Muscle of arm (tissue), 12 donors: ENCODE data around the gene ATP6V1A. TPM values are rescaled to one million over a fixed set of nuclear protein-coding genes. Genes with fewer than 3 reads are reported as not detected.
"Not testable (repeated sequence)": the region's sequence is repeated elsewhere in the genome, so short reads cannot be mapped to it uniquely, and the experiment has no call there.

Source experiments
- DNase-seq: peaks from one replicate; pipeline ENCODE4 v3.0.0-alpha.2; 2013
- polyA plus RNA-seq, 12 donors: library from polyadenylated mRNA; unstranded; fragments of 120-200 nt; gene quantifications; one replicate each; pipeline ENCODE4 v1.2.1, GENCODE V29; 2013; ENCODE audit not compliant: insufficient read length in 12 of 12

The ATP6V1A gene
- polyA plus RNA-seq, 12 donors = 14.1 to 38.6 (median 19.6) TPM; not detected in 1

GRCh38 chr3:113805249-113805648 is 58.4 kb downstream of the ATP6V1A start:
- no peak for DNase-seq

- no peak for DNase-seq
Observed at GRCh38 chr3:113812854-113813253, 66.0 kb downstream of the ATP6V1A start.

- DNase-seq = no peak
Observed at GRCh38 chr3:113819866-113820265, 73.0 kb downstream of the ATP6V1A start.

GRCh38 chr3:113825090-113825489 is 78.3 kb downstream of the ATP6V1A start:
- no peak for DNase-seq

DNA sequence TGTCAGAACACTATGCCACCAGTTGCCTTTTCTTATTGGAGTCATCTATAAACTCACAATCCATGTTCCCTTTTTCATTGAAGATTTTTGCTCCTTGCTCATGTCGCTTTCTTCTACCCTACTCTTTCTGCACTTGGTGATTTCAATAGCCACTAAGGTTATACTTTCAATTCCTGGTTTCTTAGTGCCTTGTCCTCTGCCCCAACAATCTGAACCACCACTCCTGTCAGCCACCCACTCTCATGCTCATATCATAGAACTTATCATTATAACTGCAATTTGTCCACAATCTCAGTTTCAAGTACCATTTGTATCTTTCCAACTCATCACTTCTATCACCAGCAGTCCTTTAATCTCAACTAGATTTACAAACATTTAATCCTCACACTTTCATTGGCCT is 81.8 kb downstream of the ATP6V1A start:
- DNase-seq = no peak

- DNase-seq = no peak
Observed at GRCh38 chr3:113829576-113830354, 82.9 kb downstream of the ATP6V1A start.

DNA sequence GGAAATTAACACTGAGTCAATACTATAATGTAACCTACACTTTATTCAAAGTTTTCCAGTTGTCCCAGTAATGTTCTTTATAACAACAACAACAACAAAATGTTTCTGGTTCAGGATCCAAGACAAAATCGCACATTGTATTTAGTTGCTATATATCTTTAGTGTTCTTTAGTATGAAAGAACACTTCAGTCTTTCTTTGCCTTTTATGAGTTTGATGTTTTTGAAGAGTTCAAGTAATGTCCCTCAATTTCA is 84.2 kb downstream of the ATP6V1A start:
- no peak for DNase-seq

DNA sequence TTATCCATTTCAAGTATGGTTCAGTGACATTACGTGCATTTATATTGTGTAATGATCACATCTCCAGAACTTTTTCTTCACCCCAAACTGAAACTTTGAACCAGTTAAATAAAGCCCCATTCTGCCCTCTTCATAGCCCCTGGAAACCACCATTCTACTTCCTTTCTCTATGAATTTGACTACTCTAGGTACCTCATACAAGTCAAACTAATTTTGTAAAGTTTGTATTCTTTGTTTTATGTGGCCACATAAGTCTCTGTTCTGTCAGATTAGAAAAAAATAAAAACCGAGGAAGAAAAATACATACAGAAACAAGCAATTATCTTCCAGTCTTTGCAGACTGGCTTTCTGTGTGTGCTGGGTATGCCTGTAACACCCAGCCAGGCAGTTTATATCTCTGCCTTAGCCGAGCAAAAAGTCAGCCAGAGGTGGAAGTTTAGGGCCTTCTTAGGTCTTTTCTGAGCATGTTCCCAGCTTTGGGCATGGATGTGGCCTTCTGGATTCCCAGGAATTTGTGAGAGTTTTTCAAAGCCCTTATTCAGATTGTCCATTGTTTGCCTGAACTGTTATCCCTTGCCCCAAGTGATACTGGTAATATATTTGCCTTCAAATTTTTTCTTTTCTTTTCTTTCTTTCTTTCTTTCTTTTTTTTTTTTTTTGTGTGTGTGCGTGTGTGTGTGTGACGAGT is 85.8 kb downstream of the ATP6V1A start:
- DNase-seq = no peak

DNA sequence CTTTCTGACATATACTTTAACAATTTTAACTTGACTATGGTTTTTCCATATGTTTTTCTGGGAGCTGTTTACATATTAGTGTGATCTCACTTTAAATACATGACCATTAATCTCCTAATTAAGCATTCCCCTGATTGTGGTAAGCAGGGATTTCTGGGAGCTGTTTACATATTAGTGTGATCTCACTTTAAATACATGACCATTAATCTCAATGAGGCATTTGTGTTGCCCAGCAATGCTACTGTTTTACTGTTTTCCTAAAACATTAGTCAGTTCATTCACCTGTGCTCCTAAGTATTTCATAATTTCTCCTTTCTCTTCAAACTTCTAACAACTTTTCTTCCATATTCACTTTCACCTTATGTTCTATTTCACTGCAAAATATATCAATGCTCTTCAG is 88.1 kb downstream of the ATP6V1A start:
- DNase-seq = no peak

- peak; percentile 83 for DNase-seq
Observed at GRCh38 chr3:113838631-113839209, 91.9 kb downstream of the ATP6V1A start, which contains the start of gene GRAMD1C. Gene GRAMD1C (plus strand): TSS chr3:113838788. CDS start chr3:113838910, 122 bp downstream.

- DNase-seq = no peak
Observed at GRCh38 chr3:113839551-113839950, 92.7 kb downstream of the ATP6V1A start.

DNA sequence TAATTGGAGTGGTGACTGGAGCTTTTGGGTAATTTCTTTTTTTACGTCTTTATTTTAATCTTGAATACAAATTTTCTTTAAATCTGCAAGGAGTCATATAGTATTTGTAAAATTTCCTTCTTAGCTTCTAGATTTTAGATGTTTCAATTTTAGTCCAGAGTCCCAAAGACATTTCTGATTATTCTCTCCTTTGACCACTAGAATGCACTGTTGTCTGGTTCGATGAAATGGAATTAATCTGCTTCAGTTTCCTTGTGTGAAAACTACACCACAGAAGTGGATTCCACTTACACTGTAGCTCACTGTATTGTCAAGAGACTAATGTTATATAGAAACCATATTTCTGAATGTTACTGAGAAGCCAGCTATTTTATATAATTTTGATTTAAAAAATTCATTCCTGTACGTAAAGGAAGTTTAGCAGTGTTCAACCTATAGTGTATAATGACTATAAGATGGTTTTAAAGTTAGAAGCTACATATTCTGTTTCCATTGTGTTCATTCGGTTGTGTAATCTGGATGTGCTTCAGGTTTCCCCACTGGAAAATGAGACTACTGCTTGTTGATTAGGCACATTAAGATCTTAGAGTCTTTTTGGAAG is 97.9 kb downstream of the ATP6V1A start:
- DNase-seq = peak; percentile 15

DNA sequence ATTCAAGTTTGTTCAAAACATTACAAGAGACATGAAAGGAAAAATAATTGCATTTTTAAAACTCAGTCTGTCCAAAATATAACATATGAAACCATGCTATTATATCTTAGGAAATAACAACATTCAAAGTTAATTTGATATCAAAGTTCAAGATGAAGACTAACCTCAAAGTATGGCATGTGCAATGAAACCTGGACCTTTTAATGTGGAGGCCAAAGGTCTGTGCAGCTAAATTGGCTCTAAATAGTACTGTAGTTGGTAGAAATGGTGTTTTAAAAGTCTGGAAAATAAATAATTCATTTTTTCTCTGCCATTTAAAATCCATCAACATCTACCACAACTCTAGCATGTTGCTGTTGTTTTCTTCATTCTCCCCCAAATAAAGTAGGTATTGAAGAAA is 100.4 kb downstream of the ATP6V1A start:
- no peak for DNase-seq

- no peak for DNase-seq
Observed at GRCh38 chr3:113847664-113848461, 101.0 kb downstream of the ATP6V1A start.

DNA sequence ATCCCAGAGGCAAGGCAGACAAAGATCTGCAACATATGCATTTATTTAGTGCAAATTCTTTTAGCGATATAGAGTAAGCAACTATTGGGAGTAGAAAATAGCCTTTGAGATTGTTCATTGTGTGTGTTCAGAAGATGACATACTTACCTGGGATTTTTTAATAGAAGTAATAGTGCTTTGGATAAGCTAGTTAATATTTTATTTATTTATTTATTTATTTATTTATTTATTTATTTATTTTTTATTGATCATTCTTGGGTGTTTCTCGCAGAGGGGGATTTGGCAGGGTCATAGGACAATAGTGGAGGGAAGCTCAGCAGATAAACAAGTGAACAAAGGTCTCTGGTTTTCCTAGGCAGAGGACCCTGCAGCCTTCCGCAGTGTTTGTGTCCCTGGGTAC is 102.2 kb downstream of the ATP6V1A start:
- DNase-seq = not testable (repeated sequence)

- DNase-seq = not testable (repeated sequence)
Observed at GRCh38 chr3:113849841-113850240, 103.0 kb downstream of the ATP6V1A start.

DNA sequence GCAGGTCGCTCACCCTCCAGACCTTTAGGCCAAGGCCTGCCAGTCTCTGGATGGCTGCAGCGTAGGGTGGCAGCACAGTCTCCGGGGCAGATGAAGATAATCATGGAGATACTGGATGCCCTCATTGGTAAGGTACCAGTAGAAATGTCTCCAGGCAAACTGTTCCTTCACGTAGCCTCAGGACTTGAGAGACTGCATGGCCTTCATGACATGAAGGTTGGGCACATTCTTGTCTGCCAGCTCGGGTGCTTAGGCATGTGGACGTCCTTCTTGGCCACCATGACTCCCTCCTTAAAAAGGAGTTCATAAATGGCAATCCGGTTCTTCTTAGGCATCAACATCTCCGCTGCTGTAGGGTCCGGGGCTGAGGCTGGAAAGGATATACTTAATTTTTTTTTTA is 103.6 kb downstream of the ATP6V1A start:
- DNase-seq = not testable (repeated sequence)

DNA sequence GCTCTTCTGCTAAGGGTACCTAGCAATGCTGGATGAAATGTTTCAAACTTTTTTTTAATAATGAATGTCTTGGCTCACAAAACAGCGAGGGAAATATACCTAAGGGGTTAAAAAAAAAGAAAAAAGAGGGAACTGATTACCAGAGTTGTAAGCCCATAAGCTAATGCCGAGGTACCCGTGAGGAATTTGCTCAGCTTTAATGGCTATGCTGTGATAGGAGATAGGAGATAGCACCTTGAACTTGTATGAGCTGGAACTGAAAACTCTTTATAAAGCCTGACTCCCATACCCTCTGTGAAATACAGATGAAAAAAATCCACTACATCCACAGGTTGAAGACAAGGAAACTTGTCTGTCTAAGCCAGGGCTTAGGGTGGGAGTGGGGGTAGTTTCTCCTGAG is 105.7 kb downstream of the ATP6V1A start:
- no peak for DNase-seq
